ENCODE results near the gene GLMN. TPM values are rescaled to one million over a fixed set of nuclear protein-coding genes. Genes with fewer than 3 reads are reported as not detected.

The GLMN gene
- total RNA-seq (2021; ENCODE audit: unreplicated experiment) (10.4 TPM), Bru-seq, nascent RNA (percentile 75 among the genes with signal in this experiment), BruChase-seq, experiment 1, labeled RNA remaining after a 2-hour chase (percentile 91 among the genes with signal in this experiment), BruChase-seq, experiment 2, labeled RNA remaining after a 6-hour chase (percentile 80 among the genes with signal in this experiment)
- polyA plus RNA-seq (2012; ENCODE audit: insufficient read length): 3.4 TPM
- long read RNA-seq, transcript GLMN-201 (19 exons, 1,995 nt): major isoform, 17 of 26 reads
- long read RNA-seq, partial matches to known transcripts: 2 of 26 reads
- long read RNA-seq, other reads (novel, unspliced or antisense): 6 of 26 reads

DNA sequence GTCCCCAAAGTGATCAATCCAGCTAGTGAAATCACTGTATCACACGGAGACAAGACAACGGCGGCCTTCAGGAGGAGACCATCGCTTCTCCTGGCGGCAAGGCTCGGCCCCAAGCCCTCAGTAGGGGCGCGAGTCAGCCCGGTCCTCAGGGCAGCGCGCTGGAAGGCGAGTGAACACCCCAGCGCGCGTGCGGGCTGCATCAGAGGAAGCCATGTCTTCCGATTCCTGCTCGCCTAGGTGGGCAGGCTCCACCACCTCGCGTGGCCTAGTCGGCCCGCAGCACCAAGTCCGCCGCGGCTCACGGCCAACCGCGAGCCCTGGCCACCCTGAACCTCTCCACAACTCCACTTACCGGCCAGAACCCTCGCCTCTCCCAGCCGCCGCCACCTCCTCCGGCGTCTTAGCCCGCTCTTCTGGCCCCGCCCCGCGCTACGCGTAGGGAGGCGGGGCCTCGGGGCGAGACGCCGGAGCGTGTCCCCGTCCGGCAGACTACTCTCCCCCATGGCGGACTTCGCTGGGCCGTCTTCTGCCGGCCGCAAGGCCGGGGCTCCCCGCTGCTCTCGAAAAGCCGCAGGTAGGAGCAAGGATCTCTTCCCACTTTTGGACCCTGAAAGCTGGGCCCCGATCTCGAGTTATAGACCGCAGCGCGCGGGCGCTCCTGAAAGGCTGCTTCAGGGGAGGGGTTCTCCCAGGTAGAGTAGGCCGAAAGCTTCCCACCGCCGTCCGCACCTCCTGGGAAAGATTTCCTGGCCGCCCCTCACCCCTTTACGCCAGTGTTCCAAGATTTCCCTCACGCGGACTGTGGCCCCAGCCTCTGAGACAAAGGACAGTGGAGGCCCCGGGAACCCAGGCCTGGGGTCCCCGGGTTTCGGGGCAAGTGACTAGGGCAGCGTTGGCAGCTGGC is at the start of gene GLMN, which contains the start of gene RPAP2:
Gene GLMN, minus strand, starts transcription at position 415 of the 904 bp plus-strand sequence. CDS start 988 bp downstream, outside the sequence.
Gene RPAP2, plus strand, starts transcription at position 487 of the 904 bp plus-strand sequence. Its CDS starts 15 bp downstream, at position 502.
- BruUV-seq (replicated peaks): no TSS peak
- in situ Hi-C loops (cut with HindIII; ENCODE audit: low pct_unique_long_range_greater_than_20kb, low sequenced_read_pairs): no loop called here
- intact Hi-C loops (cut with micrococcal nuclease; ENCODE audit: unreplicated experiment): no loop called here
- TF ChIP-seq POLR2AphosphoS5 (IDR thresholded peaks at IDR 0.05; ENCODE audit: low read depth, low read length): peak; percentile 80
- TF ChIP-seq TCF7L2 (IDR thresholded peaks at IDR 0.05; ENCODE audit: low read depth, low read length): no peak
- H3K9me3 ChIP-seq (ENCODE audit: control insufficient read depth, insufficient read depth, low read depth, low read length): no peaks in the 10 kb centered on the region
- POLR2A ChIA-PET: interaction anchor here (0.6 kb wide), 1 partner anchor 644 kb away, joined by 3 read pairs; no protein-coding TSS in a partner anchor
- peak within 1 kb of the TSS; percentile 87 to 88 for H3K4me3 ChIP-seq (ENCODE audit: low read depth in 2 of 2, low read length in 2 of 2)
- CTCF ChIA-PET: no interaction called here
- peaks cover 7% of the 10 kb centered on the region; the same call in 1 of the 2 replicates for H3K4me1 ChIP-seq (ENCODE audit: control insufficient read depth, insufficient read depth, low read length)
- DNase-seq (ENCODE audit: low read depth, low spot score) (no peak), ATAC-seq (peak; percentile 100)
- H3K27ac ChIP-seq (ENCODE audit: low read length): peak within 1 kb of the TSS; percentile 89
- no peaks in the 10 kb centered on the region for H3K27me3 ChIP-seq (ENCODE audit: control insufficient read depth, insufficient read depth, low read length)
- peaks cover 9% of the 10 kb centered on the region for H3K36me3 ChIP-seq (ENCODE audit: control insufficient read depth, insufficient read depth, low read length)

- DNase-seq (ENCODE audit: low read depth, low spot score) (no peak), ATAC-seq (no peak)
- BruUV-seq (replicated peaks): no TSS peak
- Histone ChIP-seq H3K4me3 (ENCODE audit: low read depth in 2 of 2, low read length in 2 of 2) (no peak overlapping the region), H3K4me1 (ENCODE audit: control insufficient read depth, insufficient read depth, low read length) (no peaks in the 10 kb centered on the region), H3K27me3 (ENCODE audit: control insufficient read depth, insufficient read depth, low read length) (no peaks in the 10 kb centered on the region), H3K27ac (ENCODE audit: low read length) (no peak overlapping the region), H3K9me3 (ENCODE audit: control insufficient read depth, insufficient read depth, low read depth, low read length) (no peaks in the 10 kb centered on the region), H3K36me3 (ENCODE audit: control insufficient read depth, insufficient read depth, low read length) (no peaks in the 10 kb centered on the region; the same call in 1 of the 2 replicates)
- CTCF ChIA-PET: no interaction called here
- POLR2A ChIA-PET: no interaction called here
- intact Hi-C loops (cut with micrococcal nuclease; ENCODE audit: unreplicated experiment) (no loop called here), in situ Hi-C loops (cut with HindIII; ENCODE audit: low pct_unique_long_range_greater_than_20kb, low sequenced_read_pairs) (no loop called here)
- TF ChIP-seq SIN3A (IDR thresholded peaks at IDR 0.05; ENCODE audit: borderline replicate concordance, insufficient read depth, low read depth, low read length): no peak
- no peak for TF ChIP-seq POLR2AphosphoS5 (IDR thresholded peaks at IDR 0.05; ENCODE audit: low read depth, low read length)
- TF ChIP-seq, protein P1, sequence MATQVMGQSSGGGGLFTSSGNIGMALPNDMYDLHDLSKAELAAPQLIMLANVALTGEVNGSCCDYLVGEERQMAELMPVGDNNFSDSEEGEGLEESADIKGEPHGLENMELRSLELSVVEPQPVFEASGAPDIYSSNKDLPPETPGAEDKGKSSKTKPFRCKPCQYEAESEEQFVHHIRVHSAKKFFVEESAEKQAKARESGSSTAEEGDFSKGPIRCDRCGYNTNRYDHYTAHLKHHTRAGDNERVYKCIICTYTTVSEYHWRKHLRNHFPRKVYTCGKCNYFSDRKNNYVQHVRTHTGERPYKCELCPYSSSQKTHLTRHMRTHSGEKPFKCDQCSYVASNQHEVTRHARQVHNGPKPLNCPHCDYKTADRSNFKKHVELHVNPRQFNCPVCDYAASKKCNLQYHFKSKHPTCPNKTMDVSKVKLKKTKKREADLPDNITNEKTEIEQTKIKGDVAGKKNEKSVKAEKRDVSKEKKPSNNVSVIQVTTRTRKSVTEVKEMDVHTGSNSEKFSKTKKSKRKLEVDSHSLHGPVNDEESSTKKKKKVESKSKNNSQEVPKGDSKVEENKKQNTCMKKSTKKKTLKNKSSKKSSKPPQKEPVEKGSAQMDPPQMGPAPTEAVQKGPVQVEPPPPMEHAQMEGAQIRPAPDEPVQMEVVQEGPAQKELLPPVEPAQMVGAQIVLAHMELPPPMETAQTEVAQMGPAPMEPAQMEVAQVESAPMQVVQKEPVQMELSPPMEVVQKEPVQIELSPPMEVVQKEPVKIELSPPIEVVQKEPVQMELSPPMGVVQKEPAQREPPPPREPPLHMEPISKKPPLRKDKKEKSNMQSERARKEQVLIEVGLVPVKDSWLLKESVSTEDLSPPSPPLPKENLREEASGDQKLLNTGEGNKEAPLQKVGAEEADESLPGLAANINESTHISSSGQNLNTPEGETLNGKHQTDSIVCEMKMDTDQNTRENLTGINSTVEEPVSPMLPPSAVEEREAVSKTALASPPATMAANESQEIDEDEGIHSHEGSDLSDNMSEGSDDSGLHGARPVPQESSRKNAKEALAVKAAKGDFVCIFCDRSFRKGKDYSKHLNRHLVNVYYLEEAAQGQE (IDR thresholded peaks at IDR 0.05; ENCODE audit: insufficient read depth in 1 of 2, low read depth in 2 of 2, low read length in 1 of 2): no peak
- no peak for TF ChIP-seq TCF7L2 (IDR thresholded peaks at IDR 0.05; ENCODE audit: low read depth, low read length)
- no peak for TF ChIP-seq CTCF (IDR thresholded peaks at IDR 0.05)
These were observed 48.3 kb upstream of the GLMN start for GRCh38 chr1:92346866-92347640.
